NCI-H187 (cell line): ENCODE data around the gene OPN1MW3.
"Not testable (repeated sequence)": the region's sequence is repeated elsewhere in the genome, so short reads cannot be mapped to it uniquely, and the experiment has no call there.

ENCODE experiments used
- DNase-seq, 2 experiments: peaks; one replicate each; lab custom pipeline; 2025; lab: John Stamatoyannopoulos, UW

OPN1MW3 gene

DNA sequence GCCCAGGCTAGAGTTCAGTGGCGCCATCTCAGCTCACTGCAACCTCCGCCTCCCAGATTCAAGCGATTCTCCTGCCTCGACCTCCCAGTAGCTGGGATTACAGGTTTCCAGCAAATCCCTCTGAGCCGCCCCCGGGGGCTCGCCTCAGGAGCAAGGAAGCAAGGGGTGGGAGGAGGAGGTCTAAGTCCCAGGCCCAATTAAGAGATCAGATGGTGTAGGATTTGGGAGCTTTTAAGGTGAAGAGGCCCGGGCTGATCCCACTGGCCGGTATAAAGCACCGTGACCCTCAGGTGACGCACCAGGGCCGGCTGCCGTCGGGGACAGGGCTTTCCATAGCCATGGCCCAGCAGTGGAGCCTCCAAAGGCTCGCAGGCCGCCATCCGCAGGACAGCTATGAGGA is at the start of gene OPN1MW3:
TSS of gene OPN1MW3 (plus strand) at position 301 of the 400 bp plus-strand sequence. CDS start at position 339, 38 bp downstream.
- DNase-seq, result not testable (repeated sequence)

- DNase-seq, result not testable (repeated sequence)
Measured at GRCh38 chrX:154209670-154210418, 47.5 kb upstream of the OPN1MW3 start.

DNA sequence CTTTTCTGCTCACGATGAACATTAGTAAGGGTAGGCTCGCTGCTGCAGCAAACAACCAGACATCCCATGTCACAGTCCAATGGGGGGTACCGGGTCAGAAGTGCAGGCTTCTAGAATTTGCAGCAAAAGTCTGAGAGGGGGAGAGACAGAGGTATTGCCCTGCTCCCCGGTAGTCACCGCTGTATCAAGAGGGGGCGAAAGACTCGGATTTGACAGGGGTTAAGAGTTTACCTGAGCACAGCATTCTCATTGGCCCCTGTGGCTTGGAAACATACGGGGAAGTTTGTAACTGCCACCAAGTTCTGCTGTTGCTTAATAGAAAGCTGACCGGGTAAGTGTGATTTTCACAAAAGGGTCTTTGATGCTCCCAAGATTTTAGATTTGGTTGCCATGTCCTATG is 46.3 kb upstream of the OPN1MW3 start:
- not testable (repeated sequence) for DNase-seq

- not testable (repeated sequence) for DNase-seq
Measured at GRCh38 chrX:154211499-154211898, 45.9 kb upstream of the OPN1MW3 start.

DNA sequence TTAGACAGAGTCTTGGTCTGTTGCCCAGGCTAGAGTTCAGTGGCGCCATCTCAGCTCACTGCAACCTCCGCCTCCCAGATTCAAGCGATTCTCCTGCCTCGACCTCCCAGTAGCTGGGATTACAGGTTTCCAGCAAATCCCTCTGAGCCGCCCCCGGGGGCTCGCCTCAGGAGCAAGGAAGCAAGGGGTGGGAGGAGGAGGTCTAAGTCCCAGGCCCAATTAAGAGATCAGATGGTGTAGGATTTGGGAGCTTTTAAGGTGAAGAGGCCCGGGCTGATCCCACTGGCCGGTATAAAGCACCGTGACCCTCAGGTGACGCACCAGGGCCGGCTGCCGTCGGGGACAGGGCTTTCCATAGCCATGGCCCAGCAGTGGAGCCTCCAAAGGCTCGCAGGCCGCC is 37.9 kb upstream of the OPN1MW3 start, which contains the start of gene OPN1MW2:
TSS of gene OPN1MW2 (plus strand) at position 301 of the 400 bp plus-strand sequence. CDS start at position 361, 60 bp downstream.
- not testable (repeated sequence) for DNase-seq

GRCh38 chrX:154225292-154225691 is 32.1 kb upstream of the OPN1MW3 start:
- DNase-seq, result not testable (repeated sequence)

DNA sequence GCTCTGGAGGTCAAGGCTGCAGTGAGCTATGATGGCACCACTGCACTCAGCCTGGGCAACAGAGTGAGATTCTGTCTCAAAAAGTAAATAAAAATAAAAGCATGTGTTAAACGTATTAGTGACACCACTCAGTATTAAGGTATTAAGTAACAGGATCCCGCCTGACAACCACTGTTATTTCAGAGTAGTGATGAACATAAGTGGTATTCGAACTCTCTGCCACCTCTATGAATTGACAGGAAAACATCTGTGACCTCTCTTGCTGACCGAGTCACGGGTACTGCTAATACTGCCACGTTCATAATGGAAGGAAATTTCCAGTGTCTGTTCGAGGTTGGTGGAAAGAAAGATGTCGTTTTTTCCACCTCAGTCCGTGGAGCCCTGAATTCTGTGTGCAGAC is 30.7 kb upstream of the OPN1MW3 start:
- DNase-seq, result not testable (repeated sequence)

- not testable (repeated sequence) for DNase-seq
Measured at GRCh38 chrX:154231443-154231842, 25.9 kb upstream of the OPN1MW3 start.

DNA sequence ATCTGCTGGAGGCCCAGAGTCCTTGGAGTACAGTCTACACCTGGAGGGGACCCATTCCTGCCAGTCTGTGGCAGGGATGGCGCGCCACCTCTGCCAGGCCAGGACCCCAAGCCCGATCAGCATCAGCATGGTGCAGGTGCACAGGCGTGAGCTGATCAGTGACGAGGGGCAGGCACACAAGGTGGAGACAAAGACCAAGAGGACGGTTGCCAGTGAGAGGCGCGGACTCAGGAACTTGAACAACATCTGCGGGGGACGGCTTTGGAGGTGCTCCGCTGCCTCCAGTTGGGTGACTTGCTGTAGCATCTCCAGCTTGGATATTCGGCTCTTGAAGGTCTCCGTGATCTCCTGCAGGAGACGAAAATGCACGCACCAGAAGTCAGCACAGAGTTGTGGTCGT is 23.8 kb upstream of the OPN1MW3 start:
- DNase-seq, result not testable (repeated sequence)

GRCh38 chrX:154238939-154239559 is 18.3 kb upstream of the OPN1MW3 start:
- DNase-seq, result not testable (repeated sequence)

GRCh38 chrX:154239982-154240503 is 17.3 kb upstream of the OPN1MW3 start:
- DNase-seq, result not testable (repeated sequence)

DNA sequence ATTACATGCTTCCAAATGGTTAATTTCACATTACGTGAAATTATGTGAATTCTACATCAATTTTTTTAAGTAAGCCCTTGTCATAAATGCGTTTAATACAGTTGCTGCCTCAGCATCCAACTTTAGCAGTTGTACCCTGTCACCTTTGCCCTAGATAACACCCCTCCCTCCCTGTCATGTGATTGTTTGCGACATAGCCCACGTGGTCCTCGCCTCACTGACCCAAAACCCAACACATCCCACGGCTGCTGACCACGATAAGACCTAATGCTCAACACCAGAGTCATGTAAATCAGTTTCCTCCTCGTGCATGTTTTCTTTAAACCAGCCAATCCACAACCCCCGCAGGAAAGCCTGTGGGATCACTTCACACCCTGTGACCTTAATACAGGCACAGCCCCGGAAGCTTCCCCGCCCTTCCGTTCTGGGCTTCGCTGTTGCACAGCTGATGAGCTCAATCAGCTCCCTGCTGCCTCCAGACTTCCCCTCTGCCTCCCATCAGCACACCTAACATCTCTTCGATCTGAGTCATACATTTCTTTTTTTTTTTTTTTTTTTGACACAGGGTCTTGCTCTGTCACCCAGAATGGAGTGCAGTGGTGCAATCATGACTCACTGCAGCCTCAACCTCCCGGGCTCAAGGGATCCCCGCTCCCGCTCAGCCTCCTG is 9.9 kb upstream of the OPN1MW3 start:
- DNase-seq, result not testable (repeated sequence)

DNA sequence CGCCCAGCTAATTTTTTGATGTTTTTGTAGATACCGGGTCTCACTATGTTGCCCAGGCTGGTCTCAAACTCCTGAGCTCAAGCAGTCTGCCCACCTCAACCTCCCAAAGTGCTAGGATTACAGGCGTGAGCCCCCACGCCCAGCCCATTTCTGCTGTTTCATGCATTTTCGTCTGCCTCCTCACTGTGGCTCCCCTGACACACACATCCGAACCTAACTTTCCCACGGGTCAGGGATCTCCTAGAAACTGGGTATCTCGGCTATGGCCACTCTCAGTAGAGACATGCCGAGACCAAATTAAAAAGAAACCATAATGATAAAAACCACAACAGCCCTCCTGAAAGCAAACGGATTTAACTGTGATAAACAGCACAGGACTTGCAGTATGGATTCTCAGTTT is 9.3 kb upstream of the OPN1MW3 start:
- DNase-seq, result not testable (repeated sequence)

DNA sequence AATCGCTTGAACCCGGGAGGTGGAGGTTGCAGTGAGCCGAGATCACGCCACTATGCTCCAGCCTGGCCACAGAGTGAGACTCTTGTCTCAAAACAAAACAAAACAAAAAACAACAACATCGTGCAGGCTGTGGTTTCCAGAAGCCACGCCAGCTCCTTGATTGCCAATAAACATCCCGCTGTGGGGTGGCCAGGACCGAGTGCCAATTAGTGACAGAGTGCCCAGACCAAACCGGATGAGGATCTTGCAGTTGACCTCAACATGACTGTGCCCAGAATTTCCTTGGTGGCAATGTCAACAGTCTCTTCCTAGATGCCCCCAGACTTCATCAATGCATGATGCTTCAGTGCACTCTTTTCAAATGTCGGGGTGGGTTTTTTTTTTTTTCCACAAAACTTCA is 1.3 kb downstream of the OPN1MW3 start:
- DNase-seq, result not testable (repeated sequence)

DNA sequence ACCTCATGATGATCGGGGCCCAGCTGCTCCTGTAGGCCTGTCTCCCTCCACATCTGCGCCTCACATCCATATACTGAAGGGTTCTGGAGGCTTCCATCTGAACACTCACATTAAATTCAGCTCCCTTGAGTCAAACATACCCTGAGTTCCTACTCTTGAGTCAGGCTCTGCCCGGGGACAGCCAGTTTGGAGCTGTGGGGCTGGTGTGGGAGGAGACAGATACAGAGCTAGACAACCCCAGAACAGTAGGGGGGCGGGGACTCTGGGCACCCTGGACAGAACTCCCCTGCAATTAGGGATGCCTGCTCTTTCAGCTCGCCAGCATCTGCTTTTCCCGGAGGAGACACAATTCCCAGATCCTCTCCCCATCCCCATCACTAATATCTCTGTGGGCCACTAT is 5.7 kb downstream of the OPN1MW3 start:
- not testable (repeated sequence) for DNase-seq

DNA sequence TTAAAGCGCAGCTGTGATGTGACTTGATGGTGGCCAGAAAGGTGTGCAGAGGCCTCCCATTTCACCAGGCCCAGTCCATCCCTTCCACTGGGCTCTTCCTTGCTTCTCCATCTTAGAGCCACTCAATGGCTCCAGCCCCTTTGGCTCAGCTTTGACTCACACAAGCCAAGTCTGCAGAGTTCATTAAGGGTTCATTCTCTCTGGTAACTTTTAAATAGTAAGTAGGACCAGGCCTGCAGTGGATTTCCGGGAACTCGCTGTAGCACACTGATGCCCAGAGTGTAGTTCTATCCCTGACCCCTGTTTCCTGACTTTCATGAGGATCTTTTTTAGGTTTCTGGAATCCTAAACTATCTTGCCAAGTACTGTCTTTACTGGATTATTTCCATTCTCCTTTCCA is 11.9 kb downstream of the OPN1MW3 start:
- DNase-seq, result not testable (repeated sequence)

GRCh38 chrX:154284489-154285338 is 27.3 kb downstream of the OPN1MW3 start:
- not testable (repeated sequence) for DNase-seq

- not testable (repeated sequence) for DNase-seq
Measured at GRCh38 chrX:154286406-154286805, 29.0 kb downstream of the OPN1MW3 start.

- DNase-seq, result no peak
Measured at GRCh38 chrX:154294791-154295574, 37.6 kb downstream of the OPN1MW3 start, which contains the start of gene TEX28. TEX28 (minus strand) TSS chrX:154295124; CDS start chrX:154292117, 3,007 bp downstream.

DNA sequence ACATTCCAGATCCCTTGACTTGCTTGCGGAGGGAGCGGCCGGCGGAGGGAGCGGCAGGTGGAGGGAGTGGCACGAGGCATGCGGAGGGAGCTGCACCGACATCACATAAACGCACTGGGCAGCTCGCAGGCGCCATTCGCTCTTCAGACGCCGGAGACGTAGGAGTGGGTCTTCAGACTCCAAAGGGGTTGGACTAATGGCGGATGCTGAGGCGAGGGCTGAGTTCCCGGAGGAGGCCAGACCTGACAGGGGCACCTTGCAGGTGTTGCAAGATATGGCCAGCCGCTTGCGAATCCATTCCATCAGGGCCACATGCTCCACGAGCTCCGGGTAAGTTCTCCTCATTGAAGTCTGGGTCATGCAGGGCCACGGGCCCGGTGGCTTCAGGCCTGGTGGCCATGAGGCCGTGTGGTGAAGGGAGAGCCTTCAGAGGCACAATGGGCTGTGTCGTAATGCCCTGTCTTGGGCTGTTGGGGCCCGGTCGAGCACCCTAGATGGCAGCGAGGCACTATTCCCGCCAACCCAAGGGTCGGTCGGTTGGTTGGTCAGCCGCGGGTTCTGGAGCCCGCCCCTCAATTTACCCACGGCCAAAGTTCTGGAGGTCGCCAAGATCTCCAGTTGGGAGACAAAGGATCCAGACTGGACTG is 38.4 kb downstream of the OPN1MW3 start, which contains the start of gene TKTL1:
TSS of gene TKTL1 (plus strand) at position 132 of the 647 bp plus-strand sequence. CDS start at position 197, 65 bp downstream.
- no peak for DNase-seq
